NK-92 (cell line): Measurements from ENCODE around the gene ANGPTL7.
"Not testable (repeated sequence)": the region's sequence is repeated elsewhere in the genome, so short reads cannot be mapped to it uniquely, and the experiment has no call there.

Source experiments
- DNase-seq: peaks from one replicate; lab custom pipeline; 2025; ENCODE audit not compliant: unreplicated experiment; lab: John Stamatoyannopoulos, UW

ANGPTL7 gene

DNA sequence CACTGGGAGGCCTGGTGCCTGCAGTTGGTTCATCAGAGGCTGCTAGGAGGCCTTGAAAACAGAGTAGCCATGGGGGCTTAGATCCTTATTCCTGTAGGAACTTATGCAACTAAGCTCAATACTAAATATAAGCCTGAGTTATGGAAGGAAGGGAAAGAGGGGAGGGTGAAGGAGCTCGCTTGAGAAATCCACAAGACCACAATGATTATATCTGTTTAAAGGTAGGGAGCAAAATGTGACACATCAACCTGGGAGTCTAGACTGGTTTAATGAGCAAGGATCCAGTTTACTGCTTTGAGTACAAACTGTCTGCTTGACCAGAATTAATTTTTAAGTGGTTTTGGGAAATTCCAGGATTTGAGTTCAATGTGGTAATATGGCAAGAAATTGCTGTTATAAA lies 20.4 kb upstream of the ANGPTL7 start:
- no peak for DNase-seq

DNA sequence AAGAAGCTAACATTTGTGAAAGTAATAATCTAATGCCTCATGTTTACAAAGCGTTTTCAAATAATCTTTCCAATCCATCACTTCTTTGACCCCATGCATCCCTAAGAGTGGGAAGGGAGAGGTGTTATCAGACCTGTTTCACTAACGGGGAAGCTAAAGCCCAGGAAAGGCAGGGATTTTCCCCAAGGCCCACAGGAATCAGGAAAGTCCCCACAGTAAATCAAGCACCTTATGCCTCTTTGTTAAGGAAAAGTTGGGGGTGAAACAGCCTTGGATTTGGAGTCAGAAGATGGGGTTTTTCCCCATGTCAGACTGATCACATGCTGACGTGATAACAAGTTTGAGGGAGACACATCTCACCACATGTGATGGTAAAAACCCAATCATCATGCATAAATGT lies 20.0 kb upstream of the ANGPTL7 start:
- DNase-seq = no peak

DNA sequence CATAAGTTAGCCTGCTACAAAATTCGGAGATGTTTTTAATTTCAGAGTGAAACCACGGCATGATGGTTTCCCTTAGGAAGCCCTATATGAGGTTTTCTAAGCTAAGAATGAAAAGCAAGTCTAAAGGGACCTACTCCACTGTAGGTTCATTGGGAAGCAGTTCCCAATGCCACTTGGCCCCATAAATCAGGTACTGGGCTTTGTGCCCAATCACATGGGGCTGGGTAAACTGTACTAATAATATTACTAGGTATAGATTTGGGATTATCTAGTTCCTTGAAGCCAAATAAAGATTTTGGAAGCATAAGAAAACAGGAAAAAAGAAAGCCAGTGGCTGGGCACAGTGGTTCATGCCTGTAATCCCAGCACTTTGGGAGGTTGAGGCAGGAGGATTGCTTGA lies 19.1 kb upstream of the ANGPTL7 start:
- DNase-seq = no peak

DNA sequence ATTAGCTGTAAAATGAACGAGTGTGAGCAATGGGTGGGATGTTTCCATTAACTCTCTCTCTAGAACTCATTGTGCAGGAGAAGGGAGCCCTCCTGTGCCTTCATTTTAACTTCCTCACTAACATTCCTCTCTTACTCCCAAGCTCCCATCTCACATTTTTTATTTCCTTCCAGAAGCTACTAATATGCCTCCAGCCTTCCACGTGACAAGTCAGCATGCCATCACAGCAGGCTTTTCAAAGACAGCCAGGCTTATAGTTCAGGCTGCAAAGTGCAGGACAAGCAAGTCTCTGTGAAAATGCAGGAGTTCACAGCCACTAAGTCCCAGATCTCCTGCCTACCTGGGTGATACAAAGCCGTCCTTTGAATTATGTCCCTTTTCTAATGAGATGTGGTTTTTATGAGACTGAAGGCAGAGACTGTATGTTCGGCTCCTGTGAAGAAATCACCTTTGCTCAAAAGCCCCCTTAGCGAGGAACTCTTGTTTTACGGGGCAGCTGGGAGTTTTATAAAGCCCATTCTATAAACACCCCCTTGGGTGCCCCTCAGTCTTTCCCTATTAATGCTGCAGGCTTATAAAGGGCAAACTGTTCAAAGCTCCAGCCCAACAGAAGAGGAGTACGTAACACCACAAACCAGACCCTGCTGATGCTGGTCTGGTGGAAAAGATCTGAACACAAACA lies 14.8 kb upstream of the ANGPTL7 start:
- no peak for DNase-seq

DNA sequence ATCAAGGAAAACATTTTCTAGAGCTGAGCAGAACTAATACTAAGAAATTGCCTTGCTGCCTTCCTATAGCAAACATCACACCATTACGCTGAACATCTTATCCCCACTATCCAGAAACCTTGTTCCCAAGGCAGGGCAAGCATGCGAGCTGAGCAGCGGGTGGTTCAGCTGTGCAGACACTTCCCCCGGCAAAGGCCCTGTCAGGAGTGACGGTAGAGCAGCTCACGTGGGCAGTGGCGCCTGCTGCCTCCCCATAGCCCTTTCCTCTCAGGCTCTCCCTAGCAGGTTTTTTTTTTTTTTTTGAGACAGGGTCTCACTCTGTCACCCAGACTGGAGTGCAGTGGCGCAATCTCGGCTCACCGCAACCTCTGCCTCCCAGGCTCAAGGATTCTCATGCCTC lies 13.7 kb upstream of the ANGPTL7 start:
- DNase-seq = no peak

DNA sequence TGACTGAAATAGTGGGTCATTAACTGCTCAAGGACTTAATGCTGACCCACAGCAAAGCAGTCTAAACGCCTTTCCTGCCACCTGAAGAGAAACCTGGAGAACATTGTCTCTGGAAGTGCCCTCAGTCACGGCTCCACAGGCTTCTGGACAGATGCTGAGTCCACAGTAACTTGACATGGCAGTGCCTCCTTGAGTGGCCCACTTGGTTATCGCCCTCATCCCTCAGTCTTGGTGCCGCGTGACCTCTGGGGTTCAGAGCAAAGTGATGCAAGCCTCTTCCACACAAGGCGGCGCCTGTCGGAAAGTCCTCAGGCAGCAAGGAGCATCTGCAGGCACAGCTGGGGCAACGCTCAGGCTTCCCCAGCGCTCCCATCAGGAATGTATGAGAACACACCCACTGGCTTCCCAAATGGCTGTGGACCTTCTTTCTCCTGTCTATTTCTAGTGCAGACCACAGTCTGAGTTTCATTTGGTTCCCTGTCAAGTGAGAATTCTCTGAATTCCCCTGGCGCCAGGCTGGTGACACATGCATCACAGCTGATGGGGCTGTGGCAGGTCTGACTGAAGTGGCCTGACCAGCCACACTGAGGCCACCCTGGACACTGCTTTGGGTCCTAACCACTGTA lies 13.0 kb upstream of the ANGPTL7 start:
- no peak for DNase-seq

DNA sequence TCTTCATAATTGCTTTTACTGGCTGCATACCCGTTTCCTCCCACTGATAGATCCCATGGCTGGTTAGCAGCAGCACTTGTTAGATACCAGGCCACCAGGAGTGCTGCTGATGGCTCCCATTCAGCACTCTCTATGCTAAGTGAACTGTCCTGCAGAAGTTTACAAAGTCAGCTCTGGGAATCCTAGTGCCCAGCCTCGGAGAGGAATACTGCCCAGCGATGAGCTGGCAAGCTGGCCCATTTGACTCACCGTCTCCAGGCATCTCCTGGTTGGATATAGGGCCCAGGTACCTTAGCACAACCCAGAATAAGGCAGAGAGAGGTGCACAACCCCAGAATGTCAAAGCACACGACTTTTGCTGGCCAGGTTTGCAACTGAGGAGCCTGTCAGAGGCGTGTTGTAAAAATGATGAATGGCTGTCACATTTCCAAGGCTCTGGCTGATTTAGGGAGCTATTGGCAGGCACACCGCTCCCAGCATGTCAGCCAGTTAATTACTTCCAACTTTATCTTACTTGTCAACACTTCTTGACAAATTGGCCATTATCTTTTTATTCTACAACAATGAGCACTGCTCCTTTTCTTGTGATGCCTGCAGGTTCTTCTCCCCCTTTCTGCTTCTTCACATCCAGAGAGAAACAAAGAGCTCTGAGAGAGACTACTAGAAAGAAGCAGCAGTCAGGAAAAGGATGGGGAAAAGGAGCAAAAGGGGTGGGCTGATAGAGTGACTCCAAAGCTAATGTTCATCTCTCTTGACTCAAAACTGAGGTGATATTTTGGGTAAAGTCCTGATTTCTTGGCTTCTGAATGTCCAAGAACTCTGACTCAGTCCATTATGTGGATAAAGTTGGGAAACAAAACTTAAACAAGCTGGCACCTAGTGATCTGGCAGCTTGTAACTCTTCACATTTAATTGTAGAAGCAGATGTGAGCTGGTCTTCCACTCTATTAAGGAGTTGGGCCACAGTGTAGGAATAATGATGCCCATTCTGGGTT lies 10.8 kb upstream of the ANGPTL7 start:
- no peak for DNase-seq

DNA sequence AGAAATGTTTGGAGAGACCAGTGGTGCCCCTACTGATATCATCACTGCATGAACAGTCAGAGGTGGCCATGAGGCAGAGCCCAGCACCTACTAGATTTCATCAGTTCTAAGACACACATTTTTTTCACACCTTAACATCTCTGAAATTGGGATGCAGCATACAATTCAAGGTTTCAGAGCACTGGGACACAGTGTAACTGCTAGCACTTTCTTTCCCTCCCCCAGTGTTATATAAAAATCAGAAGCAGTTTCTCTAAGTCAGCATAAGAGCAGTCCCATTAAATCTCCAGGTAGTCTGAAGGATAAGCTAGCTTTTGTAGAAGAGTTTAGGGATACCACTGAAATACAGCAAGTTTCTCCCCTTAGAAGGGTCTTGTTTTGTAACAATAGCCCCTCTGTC lies 10.0 kb upstream of the ANGPTL7 start:
- no peak for DNase-seq

DNA sequence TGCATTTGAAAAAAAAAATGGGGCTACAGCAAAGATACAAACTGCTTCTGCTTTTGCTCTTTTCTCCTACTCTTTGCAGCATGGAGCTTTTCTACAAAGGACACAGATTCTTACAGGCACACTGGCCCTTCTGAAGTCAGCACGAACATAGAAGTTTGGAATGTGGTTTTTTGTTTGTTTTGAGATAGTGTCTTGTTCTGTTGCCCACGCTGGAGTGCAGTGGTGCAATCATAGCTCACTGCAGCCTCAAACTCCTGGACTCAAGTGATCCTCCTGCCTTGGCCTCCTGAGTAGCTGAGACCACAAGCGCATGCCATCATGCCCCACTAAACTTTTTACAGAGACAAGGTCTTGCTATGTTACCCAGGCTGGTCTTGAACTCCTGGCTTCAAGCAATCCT lies 9.4 kb upstream of the ANGPTL7 start:
- not testable (repeated sequence) for DNase-seq

DNA sequence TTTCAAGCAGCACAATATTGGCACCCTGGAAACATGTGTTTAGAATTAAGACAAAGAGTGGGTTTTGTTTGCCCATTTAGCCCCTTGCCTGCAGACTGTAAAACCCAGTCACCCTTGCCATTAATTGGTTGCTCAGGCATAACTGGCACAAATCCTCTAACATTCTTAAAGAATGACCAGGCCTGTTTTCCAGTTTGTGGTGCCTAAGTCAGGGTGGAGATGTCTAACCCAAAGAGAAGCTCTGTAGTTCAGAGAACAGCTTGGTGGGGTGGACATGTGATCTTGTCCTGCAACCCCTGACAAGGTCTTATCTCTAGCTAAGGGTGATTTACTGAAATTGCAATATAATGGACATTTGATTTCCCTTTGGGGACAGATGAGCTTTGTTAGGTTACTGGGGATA lies 8.8 kb upstream of the ANGPTL7 start:
- DNase-seq = no peak

DNA sequence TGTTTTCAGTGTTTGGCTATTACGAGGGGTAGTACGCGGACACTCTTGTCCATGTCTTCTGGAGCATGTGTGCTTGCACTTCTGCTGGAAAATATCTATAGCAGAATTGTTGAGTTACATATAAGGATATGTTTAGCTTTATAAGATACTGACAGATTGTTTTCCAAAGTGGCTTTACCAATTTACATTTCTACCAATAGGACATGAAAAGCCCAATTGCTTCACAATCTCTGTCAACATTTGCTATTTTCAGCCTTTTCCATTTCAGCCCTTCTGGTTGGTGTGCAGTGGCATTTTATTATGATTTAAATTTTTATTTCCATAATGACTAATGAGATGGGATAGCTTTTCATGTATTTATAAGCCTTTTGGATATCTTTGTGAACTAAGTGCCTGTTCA lies 6.3 kb upstream of the ANGPTL7 start:
- DNase-seq = no peak

DNA sequence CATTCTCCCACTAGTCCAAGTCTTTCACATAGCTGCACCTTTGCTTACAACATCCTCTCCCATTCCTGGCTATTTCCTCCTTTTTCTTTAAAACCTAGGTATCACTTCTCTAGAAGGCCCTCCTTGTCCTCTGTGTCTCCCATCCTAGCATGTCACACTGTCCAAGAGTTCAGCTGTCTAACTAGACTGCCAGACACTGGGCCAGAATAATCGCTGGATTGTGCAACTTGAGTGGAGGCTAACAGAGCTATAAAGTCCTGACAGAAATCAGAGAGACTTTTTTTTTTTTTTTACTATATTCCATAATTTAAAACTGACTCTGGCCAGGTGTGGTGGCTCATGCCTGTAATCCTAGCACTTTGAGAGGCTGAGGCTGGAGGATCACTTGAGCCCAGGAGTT lies 4.2 kb upstream of the ANGPTL7 start:
- DNase-seq = no peak

DNA sequence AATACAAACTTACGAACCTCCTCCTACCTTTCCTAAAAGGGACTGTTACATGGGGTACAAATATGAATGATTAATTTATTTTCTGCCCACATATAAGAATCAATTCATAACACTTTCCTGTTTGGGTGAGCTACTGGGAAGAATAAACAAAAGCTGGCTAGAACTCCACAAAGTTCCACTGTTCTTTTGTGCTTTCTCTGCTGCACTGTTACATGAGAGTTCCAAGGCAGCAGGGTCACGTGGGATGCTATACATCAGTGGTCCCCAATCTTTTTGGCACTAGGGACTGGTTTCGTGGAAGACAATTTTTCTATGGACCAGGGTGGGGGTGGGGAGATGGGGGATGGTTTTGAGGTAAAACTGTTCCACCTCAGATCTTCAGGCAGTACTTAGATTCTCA lies 2.2 kb upstream of the ANGPTL7 start:
- DNase-seq = no peak

DNA sequence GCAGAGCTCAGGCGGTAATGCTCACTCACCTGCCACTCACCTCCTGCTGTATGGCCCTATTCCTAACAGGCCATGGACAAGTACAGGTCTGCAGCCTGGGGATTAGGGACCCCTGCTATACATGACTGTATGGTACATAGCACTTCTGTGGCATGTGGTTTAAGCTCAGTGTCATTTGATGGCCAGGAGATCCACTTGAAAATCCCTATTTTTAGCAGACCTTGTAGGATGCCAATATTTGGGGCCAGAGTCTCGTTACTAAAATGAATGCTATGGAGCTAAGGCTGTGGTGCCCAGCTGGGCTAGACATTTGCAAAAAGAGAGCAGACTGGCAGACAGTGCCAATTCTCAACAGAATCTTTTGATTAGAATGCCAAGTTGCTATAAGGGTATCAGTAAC lies 1.7 kb upstream of the ANGPTL7 start:
- DNase-seq = no peak

DNA sequence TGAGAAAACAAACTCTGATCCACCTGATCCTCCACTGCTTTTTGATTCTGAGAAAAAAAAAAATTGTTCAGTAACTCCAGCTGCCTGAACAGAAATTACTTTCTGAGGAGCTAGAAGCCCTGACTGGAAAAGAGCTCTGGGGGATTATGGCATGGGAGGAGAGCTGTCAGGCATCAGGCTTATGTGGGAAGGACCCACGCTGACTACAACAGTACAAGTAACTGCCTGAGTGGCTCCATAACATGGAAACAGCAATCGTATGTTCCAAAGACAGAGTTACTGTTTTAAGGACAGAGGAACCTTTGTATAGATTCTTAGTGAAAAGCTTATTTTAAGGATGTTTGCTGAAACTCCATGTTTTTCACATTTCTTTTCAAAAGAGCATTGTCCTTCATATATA lies 1.2 kb upstream of the ANGPTL7 start:
- no peak for DNase-seq

DNA sequence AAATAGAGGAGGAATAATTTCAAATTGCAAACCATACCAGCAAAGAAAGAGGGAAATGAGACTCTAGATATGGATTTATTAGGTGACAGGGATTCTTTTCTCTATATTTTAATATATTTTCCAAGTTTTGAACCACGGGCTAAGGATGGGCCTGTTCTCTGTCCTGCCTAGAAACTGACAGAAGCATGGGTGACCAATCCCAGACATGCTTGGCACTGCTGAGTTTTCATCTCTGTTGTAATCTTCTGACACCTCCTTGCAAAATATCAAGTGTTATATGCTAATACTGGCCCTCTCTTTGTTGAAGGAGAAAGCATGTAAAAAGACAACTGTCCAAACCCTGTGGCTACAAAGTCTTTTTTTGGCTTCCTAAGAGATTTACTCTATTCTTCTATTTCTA lies 774 bp upstream of the ANGPTL7 start:
- DNase-seq = no peak

DNA sequence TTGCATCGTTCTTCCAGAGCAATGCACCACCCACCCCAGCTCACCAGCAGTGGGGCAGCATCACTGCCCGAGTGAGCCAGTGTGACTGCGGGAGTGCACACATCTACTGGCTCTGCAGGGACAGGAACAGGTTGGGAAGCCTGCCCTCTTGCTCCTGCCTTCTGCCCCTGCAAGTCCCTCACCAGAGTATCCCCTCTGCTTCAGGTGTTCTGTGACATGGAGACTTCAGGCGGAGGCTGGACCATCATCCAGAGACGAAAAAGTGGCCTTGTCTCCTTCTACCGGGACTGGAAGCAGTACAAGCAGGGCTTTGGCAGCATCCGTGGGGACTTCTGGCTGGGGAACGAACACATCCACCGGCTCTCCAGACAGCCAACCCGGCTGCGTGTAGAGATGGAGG lies 4.2 kb downstream of the ANGPTL7 start:
- DNase-seq = no peak

DNA sequence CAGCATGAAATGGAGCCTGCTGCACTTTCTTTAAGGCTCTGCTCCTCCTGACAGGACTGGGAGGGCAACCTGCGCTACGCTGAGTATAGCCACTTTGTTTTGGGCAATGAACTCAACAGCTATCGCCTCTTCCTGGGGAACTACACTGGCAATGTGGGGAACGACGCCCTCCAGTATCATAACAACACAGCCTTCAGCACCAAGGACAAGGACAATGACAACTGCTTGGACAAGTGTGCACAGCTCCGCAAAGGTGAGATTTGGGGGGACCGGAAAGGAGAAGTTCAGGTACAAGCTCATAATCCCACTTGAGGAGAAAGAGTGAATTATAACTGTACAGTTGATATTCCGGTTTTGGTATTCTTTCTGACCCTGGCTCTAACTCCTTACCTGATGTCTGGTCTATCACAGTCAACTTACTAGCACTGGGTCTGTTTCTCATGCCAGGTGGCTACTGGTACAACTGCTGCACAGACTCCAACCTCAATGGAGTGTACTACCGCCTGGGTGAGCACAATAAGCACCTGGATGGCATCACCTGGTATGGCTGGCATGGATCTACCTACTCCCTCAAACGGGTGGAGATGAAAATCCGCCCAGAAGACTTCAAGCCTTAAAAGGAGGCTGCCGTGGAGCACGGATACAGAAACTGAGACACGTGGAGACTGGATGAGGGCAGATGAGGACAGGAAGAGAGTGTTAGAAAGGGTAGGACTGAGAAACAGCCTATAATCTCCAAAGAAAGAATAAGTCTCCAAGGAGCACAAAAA lies 5.4 kb downstream of the ANGPTL7 start:
- no peak for DNase-seq

DNA sequence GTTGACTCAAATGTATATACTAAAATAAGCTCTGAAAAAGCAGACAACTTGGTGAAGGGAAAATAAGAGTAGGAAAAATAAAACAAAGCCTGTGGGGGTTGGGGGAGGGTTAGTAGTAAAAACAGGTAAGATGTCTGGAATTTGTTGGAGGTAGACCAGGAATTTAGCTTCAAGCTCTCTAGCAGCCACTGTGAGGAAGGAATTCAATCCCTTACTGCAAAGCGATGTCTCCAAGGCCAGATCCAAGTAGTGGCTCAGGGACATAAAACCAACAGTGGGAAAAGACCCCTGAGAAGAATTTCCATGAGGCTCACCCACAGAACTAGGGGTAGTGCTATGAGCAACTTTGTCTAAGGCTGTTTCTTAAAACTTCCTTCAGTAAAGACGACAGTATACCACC lies 7.8 kb downstream of the ANGPTL7 start:
- DNase-seq = no peak

DNA sequence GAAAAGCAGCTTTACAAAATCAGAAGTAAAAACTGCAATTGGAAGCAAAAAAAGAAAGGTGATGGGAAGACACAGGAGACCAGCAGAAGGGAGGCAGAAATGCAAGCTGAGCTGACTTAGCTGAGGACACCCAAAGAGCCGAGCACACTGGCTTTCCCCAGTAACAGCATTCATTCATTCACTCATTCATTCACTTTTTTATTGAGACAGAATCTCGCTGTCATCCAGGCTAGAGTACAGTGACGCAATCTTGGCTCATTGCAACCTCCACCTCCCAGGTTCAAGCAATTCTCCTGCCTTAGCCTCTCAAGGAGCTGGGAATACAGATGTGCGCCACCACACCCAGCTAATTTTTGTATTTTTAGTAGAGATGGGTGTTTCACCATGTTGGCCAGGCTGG lies 8.2 kb downstream of the ANGPTL7 start:
- no peak for DNase-seq

DNA sequence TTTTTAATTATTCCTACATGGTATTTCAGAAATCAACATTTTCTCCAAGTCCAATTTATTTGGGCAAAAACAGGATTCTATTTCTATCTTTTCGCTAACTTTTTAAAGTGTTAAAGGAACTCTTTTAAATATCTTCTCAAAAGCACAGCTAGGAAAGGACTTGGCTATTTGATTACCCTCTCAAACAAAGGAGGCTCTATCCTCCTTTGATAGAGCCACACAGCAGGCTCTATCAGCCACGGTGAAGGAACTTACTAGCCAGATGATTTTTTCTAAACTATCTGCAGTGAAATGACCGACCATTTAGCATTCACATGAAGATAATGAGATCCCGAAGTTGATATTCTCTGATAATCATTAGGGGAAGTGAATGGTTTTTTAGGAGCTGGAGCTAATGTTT lies 9.1 kb downstream of the ANGPTL7 start:
- no peak for DNase-seq
